Peyer's patch (tissue), 4 donors: Measurements from ENCODE around the gene MAPK1. TPM values are rescaled to one million over a fixed set of nuclear protein-coding genes. Genes with fewer than 3 reads are reported as not detected.
"Not testable (repeated sequence)": the region's sequence is repeated elsewhere in the genome, so short reads cannot be mapped to it uniquely, and the experiment has no call there.

Source experiments
- DNase-seq, 3 donors: peaks; one replicate each; pipeline ENCODE4 v3.0.0-alpha.2; 2017 to 2019
- H3K27ac ChIP-seq, 4 donors: fragments of 200-600 bp; sonication (generic); one replicate each; pipeline ENCODE4 v1.5.1; 2016 to 2019
- H3K27me3 ChIP-seq, 2 donors: fragments of 200-600 bp; sonication (generic); one replicate each; pipeline ENCODE4 v1.5.1; 2019
- H3K36me3 ChIP-seq, 3 donors: fragments of 200-600 bp; sonication (generic); one replicate each; pipeline ENCODE4 v1.5.1; 2016 to 2019
- H3K4me1 ChIP-seq, 4 donors: fragments of 200-600 bp; sonication (generic); one replicate each; pipeline ENCODE4 v1.5.1; 2016 to 2019
- H3K4me3 ChIP-seq, 4 donors: fragments of 200-600 bp; sonication (generic); 1 replicate in 3 of 4; 2 replicates in 1 of 4; pipeline ENCODE4 v1.5.1; 2016 to 2019; ENCODE audit warnings: mild to moderate bottlenecking in 1 of 4
- H3K9me3 ChIP-seq, 4 donors: fragments of 200-600 bp; sonication (generic); one replicate each; pipeline ENCODE4 v1.5.1; 2016 to 2019; ENCODE audit warnings: mild to moderate bottlenecking in 1 of 4
- POLR2A ChIP-seq, 2 donors: fragments of 450-650 bp; IDR thresholded peaks; one replicate each; pipeline ENCODE4 v1.5.1; 2017; ENCODE audit warnings: antibody characterized with exemption in 2 of 2, mild to moderate bottlenecking in 2 of 2, moderate library complexity in 2 of 2
- total RNA-seq, 4 donors: library from RNA; depleted of rRNA; stranded (reverse); fragments of >200 nt; gene quantifications; one replicate each; pipeline ENCODE4 v1.1.0, GENCODE V29; 2016
- TF ChIP-seq, protein P1 (sequence below), 6 experiments: fragments of 450-650 bp in 4 of 6; fragments of 200-600 bp in 2 of 6; sonication (generic) in 1 of 6; IDR thresholded peaks; one replicate each; pipeline ENCODE4 v1.5.1; 2017 to 2019; ENCODE audit warnings: antibody characterized with exemption in 6 of 6, mild to moderate bottlenecking in 3 of 6, moderate library complexity in 1 of 6

The MAPK1 gene
- total RNA-seq, 4 donors from 2014 or later = 38.9 to 49.5 (median 43.2) TPM

DNA sequence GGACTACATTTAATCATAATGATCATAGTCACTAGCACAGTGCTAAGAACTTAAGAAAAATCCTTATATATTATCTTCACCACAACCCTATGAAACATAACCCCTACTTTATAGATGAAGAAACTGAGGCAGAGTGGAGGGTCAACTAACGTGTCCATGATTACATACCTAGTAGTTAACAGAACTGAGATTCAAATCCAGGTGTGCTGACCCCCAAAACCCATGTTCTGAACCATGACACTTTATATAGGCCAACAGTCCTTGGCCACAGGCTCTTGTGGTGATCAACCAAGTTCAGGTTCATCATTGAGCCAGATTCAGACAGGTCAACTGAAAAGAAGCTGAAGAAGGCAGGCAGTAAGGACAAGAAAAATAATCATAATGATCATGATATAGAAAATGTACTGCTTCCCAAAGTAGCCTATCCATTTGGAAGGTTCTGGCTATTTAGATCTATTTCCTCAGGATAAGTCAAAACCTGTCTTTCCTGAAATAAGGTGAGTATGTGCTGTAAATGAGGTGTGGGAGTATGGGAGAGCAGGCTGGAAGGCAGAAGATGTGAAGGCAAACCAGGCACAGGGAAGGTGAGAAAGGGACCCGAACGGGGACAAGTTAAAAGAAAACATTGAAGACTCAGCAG lies 39.7 kb downstream of the MAPK1 start:
- Histone ChIP-seq H3K4me3 (no peak overlapping the region), H3K4me1 (peaks cover 0 to 18% (median 0%) of the 10 kb centered on the region in 4 donors), H3K36me3 (no peaks in the 10 kb centered on the region), H3K27ac (no peak overlapping the region), H3K9me3 (no peaks in the 10 kb centered on the region), H3K27me3 (no peaks in the 10 kb centered on the region)
- TF ChIP-seq, protein P1, sequence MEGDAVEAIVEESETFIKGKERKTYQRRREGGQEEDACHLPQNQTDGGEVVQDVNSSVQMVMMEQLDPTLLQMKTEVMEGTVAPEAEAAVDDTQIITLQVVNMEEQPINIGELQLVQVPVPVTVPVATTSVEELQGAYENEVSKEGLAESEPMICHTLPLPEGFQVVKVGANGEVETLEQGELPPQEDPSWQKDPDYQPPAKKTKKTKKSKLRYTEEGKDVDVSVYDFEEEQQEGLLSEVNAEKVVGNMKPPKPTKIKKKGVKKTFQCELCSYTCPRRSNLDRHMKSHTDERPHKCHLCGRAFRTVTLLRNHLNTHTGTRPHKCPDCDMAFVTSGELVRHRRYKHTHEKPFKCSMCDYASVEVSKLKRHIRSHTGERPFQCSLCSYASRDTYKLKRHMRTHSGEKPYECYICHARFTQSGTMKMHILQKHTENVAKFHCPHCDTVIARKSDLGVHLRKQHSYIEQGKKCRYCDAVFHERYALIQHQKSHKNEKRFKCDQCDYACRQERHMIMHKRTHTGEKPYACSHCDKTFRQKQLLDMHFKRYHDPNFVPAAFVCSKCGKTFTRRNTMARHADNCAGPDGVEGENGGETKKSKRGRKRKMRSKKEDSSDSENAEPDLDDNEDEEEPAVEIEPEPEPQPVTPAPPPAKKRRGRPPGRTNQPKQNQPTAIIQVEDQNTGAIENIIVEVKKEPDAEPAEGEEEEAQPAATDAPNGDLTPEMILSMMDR (IDR thresholded peaks at IDR 0.05) = no peak
- TF ChIP-seq POLR2A (IDR thresholded peaks at IDR 0.05) = no peak
- DNase-seq = no peak

DNA sequence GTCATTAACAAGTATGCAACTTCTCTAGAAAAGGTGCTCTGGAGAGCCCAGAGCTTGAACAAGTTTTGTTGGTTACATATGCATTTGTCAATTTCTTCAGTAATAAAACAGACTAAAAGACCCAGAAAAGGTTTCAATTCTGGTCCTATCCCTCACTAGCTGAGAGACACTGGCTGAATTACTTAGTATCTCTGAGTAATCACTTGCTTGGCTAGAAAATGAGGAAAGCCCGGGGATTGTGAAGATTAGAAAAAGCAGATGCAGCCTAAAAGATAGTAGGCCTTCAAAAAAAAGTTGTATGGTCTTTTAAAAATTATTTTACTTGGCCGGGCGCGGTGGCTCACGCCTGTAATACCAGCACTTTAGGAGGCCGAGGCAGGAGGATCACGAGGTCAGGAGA lies 41.2 kb downstream of the MAPK1 start:
- H3K36me3 ChIP-seq = no peaks in the 10 kb centered on the region
- H3K9me3 ChIP-seq = no peaks in the 10 kb centered on the region
- H3K4me3 ChIP-seq = no peak overlapping the region
- no peaks in the 10 kb centered on the region for H3K27me3 ChIP-seq
- peaks cover 0 to 7% (median 0%) of the 10 kb centered on the region in 4 donors for H3K4me1 ChIP-seq
- no peak for DNase-seq
- no peak overlapping the region for H3K27ac ChIP-seq
- TF ChIP-seq, protein P1 (IDR thresholded peaks at IDR 0.05) = no peak
- no peak for TF ChIP-seq POLR2A (IDR thresholded peaks at IDR 0.05)

DNA sequence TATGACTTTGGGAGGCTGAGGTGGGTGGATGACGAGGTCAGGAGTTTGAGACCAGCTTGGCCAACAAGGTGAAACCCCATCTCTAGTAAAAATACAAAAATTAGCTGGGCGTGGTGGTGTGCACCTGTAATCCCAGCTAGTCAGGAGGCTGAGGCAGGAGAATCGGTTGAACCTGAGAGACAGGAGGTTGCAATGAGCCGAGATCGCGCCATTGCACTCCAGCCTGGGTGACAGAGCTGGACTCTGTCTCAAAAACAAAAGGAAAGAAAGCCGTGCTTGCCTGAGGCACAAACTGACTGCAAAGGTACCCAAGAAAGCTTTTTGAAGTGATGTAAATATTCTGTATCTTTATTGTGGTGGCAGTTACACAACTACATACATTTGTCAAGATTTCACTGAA lies 42.5 kb downstream of the MAPK1 start:
- H3K36me3 ChIP-seq, H3K4me3 ChIP-seq, H3K4me1 ChIP-seq, H3K27ac ChIP-seq, H3K27me3 ChIP-seq, DNase-seq, H3K9me3 ChIP-seq: not testable (repeated sequence)

DNA sequence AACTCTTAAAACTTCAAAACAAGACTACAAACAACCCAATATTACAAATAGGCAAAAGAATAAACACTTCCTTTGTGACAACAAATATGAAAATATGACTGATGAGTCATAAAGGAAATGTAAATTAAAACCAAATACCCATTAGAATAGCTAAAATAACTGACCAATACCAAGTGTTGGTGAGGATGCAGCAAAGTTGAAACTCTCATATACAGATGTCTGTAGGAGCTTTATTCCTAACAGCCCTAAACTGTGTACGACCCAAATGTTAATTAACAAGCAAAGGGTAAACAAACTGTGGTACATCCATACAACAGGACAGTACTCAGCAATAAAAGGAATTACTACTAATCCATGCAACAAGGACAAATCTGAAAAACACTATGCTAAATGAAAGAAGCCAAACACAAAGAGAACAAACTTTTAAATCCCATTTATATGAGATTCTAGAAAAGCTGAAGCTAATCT lies 43.0 kb downstream of the MAPK1 start:
- no peak overlapping the region for H3K4me3 ChIP-seq
- H3K27ac ChIP-seq = no peak overlapping the region
- no peak for DNase-seq
- no peaks in the 10 kb centered on the region for H3K36me3 ChIP-seq
- H3K4me1 ChIP-seq = peaks cover 0 to 5% (median 3%) of the 10 kb centered on the region in 4 donors
- no peak for TF ChIP-seq POLR2A (IDR thresholded peaks at IDR 0.05)
- TF ChIP-seq, protein P1 (IDR thresholded peaks at IDR 0.05) = no peak
- no peaks in the 10 kb centered on the region for H3K9me3 ChIP-seq
- H3K27me3 ChIP-seq = no peaks in the 10 kb centered on the region

DNA sequence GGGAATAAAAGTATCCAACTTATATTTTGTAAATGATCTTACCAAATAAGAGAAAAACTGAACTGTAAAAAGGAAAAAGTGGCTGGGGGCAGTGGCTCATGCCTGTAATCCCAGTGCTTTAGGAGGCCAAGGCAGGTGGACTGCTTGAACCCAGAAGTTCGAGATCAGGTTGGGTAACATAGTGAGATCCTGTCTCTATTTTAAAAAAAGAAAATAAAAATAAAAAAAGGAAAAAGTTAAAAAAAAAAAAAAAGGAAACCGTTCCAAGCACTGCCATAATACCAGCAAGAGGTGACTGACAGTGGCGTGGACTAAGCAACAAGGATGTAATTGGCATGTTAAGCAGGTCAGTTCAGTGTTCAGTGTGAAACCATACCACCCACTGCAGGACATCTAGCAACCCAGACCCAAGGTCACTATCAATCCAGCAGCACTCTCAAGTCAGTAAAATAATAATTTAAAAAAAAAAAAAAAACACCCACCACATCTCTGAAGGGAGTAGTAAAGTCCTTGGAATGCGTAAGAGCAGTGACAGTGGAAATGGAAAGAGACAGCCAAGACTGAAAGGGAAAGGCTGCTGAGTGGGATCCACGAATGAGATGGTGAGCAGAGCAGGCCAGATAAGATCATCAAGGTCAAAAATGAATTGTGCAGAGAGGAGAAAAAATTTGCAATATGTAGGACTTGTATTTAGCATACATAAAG lies 43.6 kb downstream of the MAPK1 start:
- Histone ChIP-seq H3K36me3 (no peaks in the 10 kb centered on the region), H3K27me3 (no peaks in the 10 kb centered on the region), H3K4me1 (peaks cover 0 to 11% (median 3%) of the 10 kb centered on the region in 4 donors), H3K27ac (no peak overlapping the region), H3K9me3 (no peaks in the 10 kb centered on the region), H3K4me3 (no peak overlapping the region)
- no peak for DNase-seq
- no peak for TF ChIP-seq POLR2A (IDR thresholded peaks at IDR 0.05)
- TF ChIP-seq, protein P1 (IDR thresholded peaks at IDR 0.05) = no peak

DNA sequence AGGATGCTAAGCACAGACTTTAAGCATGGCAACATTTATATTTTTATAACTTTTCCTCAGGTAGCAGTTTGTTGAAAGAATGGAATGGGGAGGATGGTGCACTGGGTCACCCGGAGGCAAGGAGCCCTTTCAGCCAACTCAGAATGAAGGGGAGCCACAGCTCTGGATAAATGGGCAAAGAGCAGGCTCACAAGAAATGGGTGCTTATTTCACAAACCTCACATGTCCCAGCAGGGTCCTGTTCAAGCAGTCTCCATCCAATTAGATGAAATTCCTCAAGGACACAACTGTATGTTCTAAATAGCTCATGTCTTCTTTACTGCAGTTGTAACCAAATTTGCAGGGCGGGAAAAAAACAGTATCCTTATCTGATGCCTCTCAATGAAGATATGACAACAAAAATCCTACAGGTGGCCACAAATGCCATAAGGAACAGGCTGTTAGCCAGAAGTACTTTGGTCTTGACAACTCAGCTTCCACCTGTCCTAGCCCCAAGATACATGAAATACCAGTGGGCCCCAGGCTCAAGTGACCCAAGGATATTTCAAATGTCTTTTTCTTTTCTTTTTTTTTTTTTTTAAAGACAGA lies 48.2 kb downstream of the MAPK1 start:
- Histone ChIP-seq H3K4me1 (peaks cover 0 to 43% (median 18%) of the 10 kb centered on the region in 4 donors), H3K4me3 (no peak overlapping the region), H3K27me3 (no peaks in the 10 kb centered on the region), H3K36me3 (no peaks in the 10 kb centered on the region), H3K9me3 (no peaks in the 10 kb centered on the region), H3K27ac (no peak overlapping the region)
- TF ChIP-seq, protein P1 (IDR thresholded peaks at IDR 0.05) = no peak
- no peak for TF ChIP-seq POLR2A (IDR thresholded peaks at IDR 0.05)
- DNase-seq = no peak
